Measurements from ENCODE around the gene CAMK1D.

DNA sequence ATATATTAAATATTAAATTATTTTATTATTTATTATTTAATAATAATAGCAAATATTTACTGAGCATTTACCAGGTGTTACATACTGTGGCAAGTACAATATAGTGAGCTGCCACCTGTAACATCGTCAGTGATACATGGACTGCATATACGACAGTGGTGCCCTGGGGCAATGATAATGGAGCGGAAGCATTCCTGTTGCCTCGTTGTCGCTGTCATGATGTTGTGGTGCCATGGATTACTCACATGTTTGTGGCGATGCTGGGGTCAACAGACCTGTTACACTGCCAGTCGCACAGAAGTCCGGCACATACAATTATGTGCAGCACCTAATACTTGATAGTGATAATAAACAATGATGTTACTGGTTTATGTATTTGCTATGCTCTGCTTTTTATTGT lies 20.6 kb downstream of the CAMK1D start:
- TF ChIP-seq POLR2A (IDR thresholded peaks at IDR 0.05; ENCODE audit: low read depth, low read length): no peak
- no peak for TF ChIP-seq RCOR1 (IDR thresholded peaks at IDR 0.05; ENCODE audit: insufficient replicate concordance, low read length)
- no peak for TF ChIP-seq MXI1 (IDR thresholded peaks at IDR 0.05; ENCODE audit: borderline replicate concordance, low read depth, low read length)
- TF ChIP-seq, protein P1, sequence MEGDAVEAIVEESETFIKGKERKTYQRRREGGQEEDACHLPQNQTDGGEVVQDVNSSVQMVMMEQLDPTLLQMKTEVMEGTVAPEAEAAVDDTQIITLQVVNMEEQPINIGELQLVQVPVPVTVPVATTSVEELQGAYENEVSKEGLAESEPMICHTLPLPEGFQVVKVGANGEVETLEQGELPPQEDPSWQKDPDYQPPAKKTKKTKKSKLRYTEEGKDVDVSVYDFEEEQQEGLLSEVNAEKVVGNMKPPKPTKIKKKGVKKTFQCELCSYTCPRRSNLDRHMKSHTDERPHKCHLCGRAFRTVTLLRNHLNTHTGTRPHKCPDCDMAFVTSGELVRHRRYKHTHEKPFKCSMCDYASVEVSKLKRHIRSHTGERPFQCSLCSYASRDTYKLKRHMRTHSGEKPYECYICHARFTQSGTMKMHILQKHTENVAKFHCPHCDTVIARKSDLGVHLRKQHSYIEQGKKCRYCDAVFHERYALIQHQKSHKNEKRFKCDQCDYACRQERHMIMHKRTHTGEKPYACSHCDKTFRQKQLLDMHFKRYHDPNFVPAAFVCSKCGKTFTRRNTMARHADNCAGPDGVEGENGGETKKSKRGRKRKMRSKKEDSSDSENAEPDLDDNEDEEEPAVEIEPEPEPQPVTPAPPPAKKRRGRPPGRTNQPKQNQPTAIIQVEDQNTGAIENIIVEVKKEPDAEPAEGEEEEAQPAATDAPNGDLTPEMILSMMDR (conservative IDR thresholded peaks at IDR 0.05; ENCODE audit: low read depth, low read length): no peak
- TF ChIP-seq BHLHE40 (IDR thresholded peaks at IDR 0.05; ENCODE audit: low read depth, low read length): no peak
- no peak for TF ChIP-seq FOS (IDR thresholded peaks at IDR 0.05; ENCODE audit: low read depth, low read length)
- no peak for TF ChIP-seq CHD1 (IDR thresholded peaks at IDR 0.05; ENCODE audit: low read depth, low read length)
- no peak for TF ChIP-seq MAZ (IDR thresholded peaks at IDR 0.05; ENCODE audit: borderline replicate concordance, low read depth, low read length)
- TF ChIP-seq, protein P2, sequence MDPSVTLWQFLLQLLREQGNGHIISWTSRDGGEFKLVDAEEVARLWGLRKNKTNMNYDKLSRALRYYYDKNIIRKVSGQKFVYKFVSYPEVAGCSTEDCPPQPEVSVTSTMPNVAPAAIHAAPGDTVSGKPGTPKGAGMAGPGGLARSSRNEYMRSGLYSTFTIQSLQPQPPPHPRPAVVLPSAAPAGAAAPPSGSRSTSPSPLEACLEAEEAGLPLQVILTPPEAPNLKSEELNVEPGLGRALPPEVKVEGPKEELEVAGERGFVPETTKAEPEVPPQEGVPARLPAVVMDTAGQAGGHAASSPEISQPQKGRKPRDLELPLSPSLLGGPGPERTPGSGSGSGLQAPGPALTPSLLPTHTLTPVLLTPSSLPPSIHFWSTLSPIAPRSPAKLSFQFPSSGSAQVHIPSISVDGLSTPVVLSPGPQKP (IDR thresholded peaks at IDR 0.05; ENCODE audit: borderline replicate concordance, low read depth, low read length): no peak
- no peak for TF ChIP-seq CEBPB (IDR thresholded peaks at IDR 0.05; ENCODE audit: low read depth, low read length)
- TF ChIP-seq RAD21 (IDR thresholded peaks at IDR 0.05; ENCODE audit: low read length): no peak
- TF ChIP-seq, protein P3, sequence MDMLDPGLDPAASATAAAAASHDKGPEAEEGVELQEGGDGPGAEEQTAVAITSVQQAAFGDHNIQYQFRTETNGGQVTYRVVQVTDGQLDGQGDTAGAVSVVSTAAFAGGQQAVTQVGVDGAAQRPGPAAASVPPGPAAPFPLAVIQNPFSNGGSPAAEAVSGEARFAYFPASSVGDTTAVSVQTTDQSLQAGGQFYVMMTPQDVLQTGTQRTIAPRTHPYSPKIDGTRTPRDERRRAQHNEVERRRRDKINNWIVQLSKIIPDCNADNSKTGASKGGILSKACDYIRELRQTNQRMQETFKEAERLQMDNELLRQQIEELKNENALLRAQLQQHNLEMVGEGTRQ (IDR thresholded peaks at IDR 0.05; ENCODE audit: low read depth, low read length): no peak

Data from IMR-90 (cell line).